ENCODE data around the gene SLC7A6OS. TPM values are rescaled to one million over a fixed set of nuclear protein-coding genes. Genes with fewer than 3 reads are reported as not detected.

The SLC7A6OS gene
- total RNA-seq, 2 experiments from 2014 or later, result 29.0 to 32.1 TPM

DNA sequence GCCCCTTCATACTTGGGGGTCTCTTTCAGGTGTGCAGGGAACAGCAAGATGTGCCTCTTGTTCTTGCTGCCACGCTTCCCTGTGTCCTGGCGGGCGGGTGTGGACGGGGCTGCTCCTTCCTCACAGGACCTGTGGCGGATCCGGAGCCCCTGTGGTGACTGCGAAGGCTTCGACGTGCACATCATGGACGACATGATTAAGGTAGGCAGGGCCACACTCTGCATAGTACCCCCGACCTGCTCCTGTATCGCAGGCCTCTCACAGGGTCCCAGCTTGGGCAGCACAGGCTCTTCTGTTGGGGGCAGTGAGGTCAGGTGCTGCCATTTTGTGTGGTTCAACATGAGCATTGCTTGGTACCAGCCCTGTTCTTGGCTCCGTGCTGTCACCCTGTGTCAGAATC, 42.6 kb upstream of the SLC7A6OS start:
- Histone ChIP-seq H3K36me3 (ENCODE audit: insufficient read depth, low read length) (peaks cover 63% of the 10 kb centered on the region), H3K4me1 (ENCODE audit: insufficient read depth, low read length) (peaks cover 36% of the 10 kb centered on the region), H3K27ac (ENCODE audit: low read depth in 1 of 2, low read length in 2 of 2) (no peak overlapping the region), H3K9me3 (ENCODE audit: control insufficient read depth in 1 of 2, insufficient read depth in 1 of 2, low read length in 2 of 2) (no peaks in the 10 kb centered on the region), H3K4me3 (ENCODE audit: low read length) (no peak overlapping the region), H3K27me3 (ENCODE audit: control insufficient read depth in 1 of 2, insufficient read depth in 2 of 2, low read length in 2 of 2) (no peaks in the 10 kb centered on the region)
- intact Hi-C loops (cut with DNase I, micrococcal nuclease), result no loop called here
- no peak for DNase-seq
- Mint-ChIP-seq H3K27ac (no peak overlapping the region), H3K9me3 (no peaks in the 10 kb centered on the region), H3K4me1 (ENCODE audit: low read depth) (peaks cover 28% of the 10 kb centered on the region), H3K27me3 (no peaks in the 10 kb centered on the region), H3K4me3 (no peak overlapping the region), H3K36me3 (ENCODE audit: low read depth) (peaks cover 84% of the 10 kb centered on the region)
- TF ChIP-seq, protein P1, sequence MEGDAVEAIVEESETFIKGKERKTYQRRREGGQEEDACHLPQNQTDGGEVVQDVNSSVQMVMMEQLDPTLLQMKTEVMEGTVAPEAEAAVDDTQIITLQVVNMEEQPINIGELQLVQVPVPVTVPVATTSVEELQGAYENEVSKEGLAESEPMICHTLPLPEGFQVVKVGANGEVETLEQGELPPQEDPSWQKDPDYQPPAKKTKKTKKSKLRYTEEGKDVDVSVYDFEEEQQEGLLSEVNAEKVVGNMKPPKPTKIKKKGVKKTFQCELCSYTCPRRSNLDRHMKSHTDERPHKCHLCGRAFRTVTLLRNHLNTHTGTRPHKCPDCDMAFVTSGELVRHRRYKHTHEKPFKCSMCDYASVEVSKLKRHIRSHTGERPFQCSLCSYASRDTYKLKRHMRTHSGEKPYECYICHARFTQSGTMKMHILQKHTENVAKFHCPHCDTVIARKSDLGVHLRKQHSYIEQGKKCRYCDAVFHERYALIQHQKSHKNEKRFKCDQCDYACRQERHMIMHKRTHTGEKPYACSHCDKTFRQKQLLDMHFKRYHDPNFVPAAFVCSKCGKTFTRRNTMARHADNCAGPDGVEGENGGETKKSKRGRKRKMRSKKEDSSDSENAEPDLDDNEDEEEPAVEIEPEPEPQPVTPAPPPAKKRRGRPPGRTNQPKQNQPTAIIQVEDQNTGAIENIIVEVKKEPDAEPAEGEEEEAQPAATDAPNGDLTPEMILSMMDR (IDR thresholded peaks at IDR 0.05), result no peak
- POLR2A ChIA-PET, result interaction anchor here (1.3 kb wide), 1 partner anchor 17 kb away, joined by 3 read pairs; no protein-coding TSS in a partner anchor
- no peak for ATAC-seq (ENCODE audit: poor library complexity)
- CTCF ChIA-PET, result interaction anchor here (1.0 kb wide), 1 partner anchor 167 kb away, joined by 3 read pairs; no protein-coding TSS in a partner anchor

DNA sequence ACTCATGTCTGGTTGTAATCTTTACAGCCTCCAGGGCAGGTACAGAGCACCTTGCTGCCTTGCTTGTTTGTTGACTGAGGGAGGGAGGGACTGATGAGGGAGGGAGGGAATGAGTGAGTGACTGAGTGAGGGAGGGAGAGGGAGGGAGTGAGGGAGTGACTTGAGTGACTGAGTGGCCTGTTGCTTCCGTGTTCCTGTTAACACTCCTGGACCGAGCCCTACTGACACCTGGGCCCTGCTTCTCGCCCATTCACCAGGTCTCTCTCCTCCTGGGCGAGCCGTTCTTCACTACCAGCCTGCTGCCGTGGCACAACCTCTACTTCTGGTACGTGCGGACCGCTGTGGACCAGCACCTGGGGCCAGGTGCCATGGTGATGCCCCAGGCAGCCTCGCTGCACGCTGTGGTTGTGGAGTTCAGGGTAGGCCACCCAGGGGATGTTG, 41.3 kb upstream of the SLC7A6OS start:
- no peak overlapping the region for H3K27ac Mint-ChIP-seq
- no peak overlapping the region for H3K27ac ChIP-seq (ENCODE audit: low read depth in 1 of 2, low read length in 2 of 2)
- ChIA-PET CTCF (no interaction called here), POLR2A (no interaction called here)
- peaks cover 27% of the 10 kb centered on the region for H3K4me1 Mint-ChIP-seq (ENCODE audit: low read depth)
- no peaks in the 10 kb centered on the region for H3K9me3 Mint-ChIP-seq
- H3K36me3 Mint-ChIP-seq (ENCODE audit: low read depth), result peaks cover 94% of the 10 kb centered on the region
- TF ChIP-seq, protein P1 (IDR thresholded peaks at IDR 0.05), result no peak
- no peaks in the 10 kb centered on the region for H3K9me3 ChIP-seq (ENCODE audit: control insufficient read depth in 1 of 2, insufficient read depth in 1 of 2, low read length in 2 of 2)
- H3K4me1 ChIP-seq (ENCODE audit: insufficient read depth, low read length), result peaks cover 24% of the 10 kb centered on the region
- H3K4me3 Mint-ChIP-seq, result no peak overlapping the region
- no peaks in the 10 kb centered on the region for H3K27me3 ChIP-seq (ENCODE audit: control insufficient read depth in 1 of 2, insufficient read depth in 2 of 2, low read length in 2 of 2)
- H3K4me3 ChIP-seq (ENCODE audit: low read length), result no peak overlapping the region
- ATAC-seq (ENCODE audit: poor library complexity) (no peak), DNase-seq (no peak)
- intact Hi-C loops (cut with DNase I, micrococcal nuclease), result no loop called here
- H3K36me3 ChIP-seq (ENCODE audit: insufficient read depth, low read length), result peaks cover 64% of the 10 kb centered on the region
- no peaks in the 10 kb centered on the region for H3K27me3 Mint-ChIP-seq

DNA sequence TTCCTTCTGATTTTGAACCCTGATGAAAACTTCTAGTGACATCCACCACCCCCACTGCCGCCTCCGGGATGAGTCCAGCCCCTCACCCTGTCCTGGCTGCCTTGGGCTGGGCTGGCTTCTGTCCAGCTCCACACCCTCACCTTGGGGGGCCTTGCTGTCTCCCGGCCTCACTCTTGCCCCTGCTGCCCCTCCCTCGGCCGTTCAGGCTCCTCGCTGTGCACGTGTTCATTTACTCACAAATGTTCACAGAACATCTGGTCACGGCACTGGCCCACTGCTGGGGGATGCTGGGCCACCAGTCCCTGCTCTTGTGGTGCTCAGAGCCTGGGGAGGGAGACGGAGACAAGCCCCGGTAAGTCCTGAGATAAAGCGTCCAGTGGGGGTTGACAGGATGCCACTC, 40.7 kb upstream of the SLC7A6OS start:
- H3K4me3 Mint-ChIP-seq, result no peak overlapping the region
- H3K27ac Mint-ChIP-seq, result no peak overlapping the region
- peaks cover 21% of the 10 kb centered on the region for H3K4me1 Mint-ChIP-seq (ENCODE audit: low read depth)
- Histone ChIP-seq H3K4me3 (ENCODE audit: low read length) (no peak overlapping the region), H3K27me3 (ENCODE audit: control insufficient read depth in 1 of 2, insufficient read depth in 2 of 2, low read length in 2 of 2) (no peaks in the 10 kb centered on the region), H3K27ac (ENCODE audit: low read depth in 1 of 2, low read length in 2 of 2) (no peak overlapping the region), H3K36me3 (ENCODE audit: insufficient read depth, low read length) (peaks cover 68% of the 10 kb centered on the region), H3K9me3 (ENCODE audit: control insufficient read depth in 1 of 2, insufficient read depth in 1 of 2, low read length in 2 of 2) (no peaks in the 10 kb centered on the region), H3K4me1 (ENCODE audit: insufficient read depth, low read length) (peaks cover 18% of the 10 kb centered on the region)
- DNase-seq (no peak), ATAC-seq (ENCODE audit: poor library complexity) (no peak)
- H3K9me3 Mint-ChIP-seq, result no peaks in the 10 kb centered on the region
- ChIA-PET CTCF (no interaction called here), POLR2A (no interaction called here)
- no peaks in the 10 kb centered on the region for H3K27me3 Mint-ChIP-seq
- TF ChIP-seq, protein P1 (IDR thresholded peaks at IDR 0.05), result no peak
- peaks cover 94% of the 10 kb centered on the region for H3K36me3 Mint-ChIP-seq (ENCODE audit: low read depth)
- intact Hi-C loops (cut with DNase I, micrococcal nuclease), result no loop called here

Data from CD4-positive, alpha-beta T cell (primary cell).